BJ (cell line): ENCODE results near the gene FRG2C. TPM values are rescaled to one million over a fixed set of nuclear protein-coding genes. Genes with fewer than 3 reads are reported as not detected.
"Not testable (repeated sequence)": the region's sequence is repeated elsewhere in the genome, so short reads cannot be mapped to it uniquely, and the experiment has no call there.

Source experiments
- CTCF ChIA-PET: fragments of 350-600 bp; formaldehyde crosslinking; extraction: SDS; loops from one replicate; lab custom pipeline; 2021; ENCODE audit warnings: antibody characterized with exemption, inconsistent platforms; lab: Yijun Ruan, JAX
- POLR2A ChIA-PET: fragments of 300-600 bp; sonication (Branson Sonifier 250); formaldehyde crosslinking; extraction: SDS; loops from one replicate; lab custom pipeline; 2021; ENCODE audit warnings: antibody characterized with exemption; lab: Charles Lee
- DNase-seq: peaks from one replicate; pipeline ENCODE4 v3.0.0-alpha.2; 2011; ENCODE audit warnings: low read depth
- H3K27me3 ChIP-seq: 2 replicates; pipeline ENCODE4 v1.6.0; 2011; ENCODE audit warnings: low read length; ENCODE audit not compliant: control insufficient read depth, insufficient read depth
- H3K36me3 ChIP-seq: 2 replicates; pipeline ENCODE4 v1.5.1; 2011; ENCODE audit warnings: low read length; ENCODE audit not compliant: control insufficient read depth, insufficient read depth
- H3K4me3 ChIP-seq: 2 replicates; pipeline ENCODE4 v1.5.1; 2011; ENCODE audit warnings: low read depth, mild to moderate bottlenecking, control low read depth, low read length
- CTCF ChIP-seq: IDR thresholded peaks from 2 replicates; pipeline ENCODE4 v1.5.1; 2011; ENCODE audit warnings: low read depth, mild to moderate bottlenecking, control low read depth, inconsistent platforms, low read length, moderate library complexity; ENCODE audit not compliant: insufficient read depth
- polyA minus RNA-seq: library from RNA; depleted of rRNA, polyadenylated mRNA; stranded (reverse); fragments of >200 nt; gene quantifications from 2 replicates; pipeline ENCODE4 v1.2.3, GENCODE V29; 2011; rRNA and poly(A)+ RNA removed
- polyA plus RNA-seq: library from polyadenylated mRNA; depleted of rRNA; stranded (reverse); fragments of >200 nt; gene quantifications from 2 replicates; pipeline ENCODE4 v1.2.3, GENCODE V29; 2011; rRNA removed

Gene FRG2C
- not detected in 2 replicates for polyA plus RNA-seq
- polyA minus RNA-seq = not detected in 2 replicates

- POLR2A ChIA-PET, DNase-seq, H3K36me3 ChIP-seq, H3K27me3 ChIP-seq, CTCF ChIA-PET, H3K4me3 ChIP-seq: not testable (repeated sequence)
Observed at GRCh38 chr3:75664028-75664427, at the start of gene FRG2C. FRG2C (plus strand) TSS chr3:75664328; CDS start chr3:75664380, 52 bp downstream.

- H3K4me3 ChIP-seq, H3K27me3 ChIP-seq, POLR2A ChIA-PET, DNase-seq, CTCF ChIA-PET, H3K36me3 ChIP-seq: not testable (repeated sequence)
Observed at GRCh38 chr3:75618666-75619305, 45.3 kb upstream of the FRG2C start.

GRCh38 chr3:75619481-75620031 lies 44.6 kb upstream of the FRG2C start:
- DNase-seq, H3K4me3 ChIP-seq, H3K36me3 ChIP-seq, POLR2A ChIA-PET, H3K27me3 ChIP-seq, CTCF ChIA-PET: not testable (repeated sequence)

GRCh38 chr3:75621772-75622171 lies 42.4 kb upstream of the FRG2C start:
- H3K27me3 ChIP-seq, POLR2A ChIA-PET, DNase-seq, CTCF ChIA-PET, H3K4me3 ChIP-seq, H3K36me3 ChIP-seq: not testable (repeated sequence)

- CTCF ChIA-PET, H3K4me3 ChIP-seq, H3K36me3 ChIP-seq, POLR2A ChIA-PET, DNase-seq, H3K27me3 ChIP-seq: not testable (repeated sequence)
Observed at GRCh38 chr3:75623656-75624055, 40.5 kb upstream of the FRG2C start.

GRCh38 chr3:75630887-75631535 lies 33.1 kb upstream of the FRG2C start:
- POLR2A ChIA-PET, CTCF ChIA-PET, H3K4me3 ChIP-seq, H3K27me3 ChIP-seq, H3K36me3 ChIP-seq, DNase-seq: not testable (repeated sequence)

GRCh38 chr3:75631541-75631940 lies 32.6 kb upstream of the FRG2C start:
- no peak overlapping the region for H3K4me3 ChIP-seq
- no peak for TF ChIP-seq CTCF
- ChIA-PET CTCF (no interaction called here), POLR2A (no interaction called here)
- no peak for DNase-seq
- H3K36me3 ChIP-seq = no peaks in the 10 kb centered on the region
- H3K27me3 ChIP-seq = no peaks in the 10 kb centered on the region

GRCh38 chr3:75638947-75639346 lies 25.2 kb upstream of the FRG2C start:
- H3K4me3 ChIP-seq, H3K27me3 ChIP-seq, H3K36me3 ChIP-seq, CTCF ChIA-PET, DNase-seq, POLR2A ChIA-PET: not testable (repeated sequence)

- POLR2A ChIA-PET, H3K36me3 ChIP-seq, H3K27me3 ChIP-seq, CTCF ChIA-PET: not testable (repeated sequence)
- H3K4me3 ChIP-seq = peak overlapping the region; percentile 58
- peak; percentile 23 for DNase-seq
Observed at GRCh38 chr3:75641107-75641517, 23.0 kb upstream of the FRG2C start.
